Natural killer cell (primary cell): Measurements from ENCODE around the gene STPG1. TPM values are rescaled to one million over a fixed set of nuclear protein-coding genes. Genes with fewer than 3 reads are reported as not detected.

ENCODE experiments used
- ATAC-seq, 3 donors: fragments of 150-1000 bp in 2 of 3; fragments of 200-7000 bp in 1 of 3; cut with Tn5 transposase; 1 replicate in 1 of 3; 2 replicates in 2 of 3; pipeline ENCODE4 v1.10.0; 2021; ENCODE audit warnings: mild to moderate bottlenecking in 2 of 3, moderate library complexity in 2 of 3
- DNase-seq, 2 donors: peaks; one replicate each; pipeline versions ENCODE4 v3.0.0 to v3.0.0-alpha.2; 2013 to 2021; ENCODE audit warnings: mixed read lengths in 1 of 2
- H3K27ac ChIP-seq: one replicate; pipeline ENCODE4 v1.5.1; 2013; ENCODE audit warnings: mild to moderate bottlenecking, low read length
- H3K27me3 ChIP-seq: one replicate; pipeline ENCODE4 v1.6.1; 2013; ENCODE audit warnings: low read length; ENCODE audit not compliant: control insufficient read depth, insufficient read depth
- H3K36me3 ChIP-seq: one replicate; pipeline ENCODE4 v1.6.1; 2013; ENCODE audit warnings: low read length; ENCODE audit not compliant: control insufficient read depth, insufficient read depth
- H3K4me1 ChIP-seq: one replicate; pipeline ENCODE4 v1.6.1; 2013; ENCODE audit warnings: low read length; ENCODE audit not compliant: control insufficient read depth, insufficient read depth
- H3K4me3 ChIP-seq: one replicate; pipeline ENCODE4 v1.5.1; 2013; ENCODE audit warnings: low read length
- H3K9me3 ChIP-seq: one replicate; pipeline ENCODE4 v1.6.1; 2013; ENCODE audit warnings: low read length; ENCODE audit not compliant: control insufficient read depth, insufficient read depth
- H3K27ac Mint-ChIP-seq, 2 donors: one replicate each; pipeline ENCODE4 v1.8.0; 2022; ENCODE audit warnings: mild to moderate bottlenecking in 2 of 2, mixed read lengths in 2 of 2, moderate library complexity in 1 of 2
- H3K27me3 Mint-ChIP-seq, 2 donors: one replicate each; pipeline ENCODE4 v1.8.0; 2022; ENCODE audit warnings: low read depth in 2 of 2, mixed read lengths in 2 of 2
- H3K36me3 Mint-ChIP-seq: one replicate; pipeline ENCODE4 v1.8.0; 2022; ENCODE audit warnings: mixed read lengths
- H3K4me1 Mint-ChIP-seq, 2 donors: one replicate each; pipeline ENCODE4 v1.8.0; 2022; ENCODE audit warnings: mixed read lengths in 2 of 2
- H3K4me3 Mint-ChIP-seq: one replicate; pipeline ENCODE4 v1.8.0; 2022; ENCODE audit warnings: mild to moderate bottlenecking, moderate library complexity, mixed read lengths
- H3K9me3 Mint-ChIP-seq, 2 donors: one replicate each; pipeline ENCODE4 v1.8.0; 2022; ENCODE audit warnings: mixed read lengths in 2 of 2
- CTCF ChIP-seq: fragments of 200-600 bp; IDR thresholded peaks from one replicate; pipeline ENCODE4 v1.8.0; 2022; ENCODE audit warnings: antibody characterized with exemption
- WGBS: methylation state at CpG from one replicate; pipeline ENCODE4 v1.1.7; 2013; ENCODE audit warnings: missing lambda C conversion rate; ENCODE audit not compliant: insufficient coverage; 5-methylcytosine and 5-hydroxymethylcytosine counted together
- intact Hi-C: fragments of 100-400 bp; cut with micrococcal nuclease; formaldehyde crosslinking; loops from one replicate; pipeline ENCODE4 v1.14.2; 2022
- total RNA-seq, 4 donors: library from RNA; stranded (reverse); fragments of 120-200 nt in 1 of 4; gene quantifications; one replicate each; pipeline versions ENCODE4 v1.2.3 to v1.2.4, GENCODE V29; 2013 to 2022

STPG1 gene
- total RNA-seq, 3 donors from 2014 or later (not counting 1 experiment from before 2014, with no cell fraction given), result 0.87 to 1.7 (median 1.1) TPM

- H3K27ac Mint-ChIP-seq, result no peak overlapping the region
- WGBS, result 59% methylated on average over 2 of the region's 2 CpGs
- Histone ChIP-seq H3K4me1 (no peaks in the 10 kb centered on the region), H3K4me3 (no peak overlapping the region), H3K27ac (no peak overlapping the region), H3K27me3 (no peaks in the 10 kb centered on the region), H3K36me3 (no peaks in the 10 kb centered on the region), H3K9me3 (no peaks in the 10 kb centered on the region)
- DNase-seq (no peak), ATAC-seq (no peak)
- H3K4me3 Mint-ChIP-seq, result no peak overlapping the region
- no peaks in the 10 kb centered on the region for H3K36me3 Mint-ChIP-seq
- H3K27me3 Mint-ChIP-seq, result peaks cover 0 to 5% of the 10 kb centered on the region in 2 donors
- TF ChIP-seq CTCF, result no peak
- no peaks in the 10 kb centered on the region for H3K4me1 Mint-ChIP-seq
- intact Hi-C loops, result no loop called here
- H3K9me3 Mint-ChIP-seq, result no peaks in the 10 kb centered on the region
These were observed 63.7 kb downstream of the STPG1 start for GRCh38 chr1:24349891-24350290.

- ATAC-seq, result no peak
- intact Hi-C loops, result no loop called here
- Mint-ChIP-seq H3K9me3 (no peaks in the 10 kb centered on the region), H3K27me3 (peaks cover 0 to 5% of the 10 kb centered on the region in 2 donors), H3K4me1 (no peaks in the 10 kb centered on the region), H3K4me3 (no peak overlapping the region), H3K36me3 (no peaks in the 10 kb centered on the region), H3K27ac (no peak overlapping the region)
- Histone ChIP-seq H3K4me3 (no peak overlapping the region), H3K36me3 (no peaks in the 10 kb centered on the region), H3K4me1 (no peaks in the 10 kb centered on the region), H3K9me3 (no peaks in the 10 kb centered on the region), H3K27me3 (no peaks in the 10 kb centered on the region), H3K27ac (no peak overlapping the region)
- no peak for TF ChIP-seq CTCF
- 90% methylated on average over 10 of the region's 10 CpGs for WGBS
- no peak for DNase-seq
These were observed 65.4 kb downstream of the STPG1 start for GRCh38 chr1:24348196-24348595.

GRCh38 chr1:24347159-24347934 lies 66.2 kb downstream of the STPG1 start:
- no peak for DNase-seq
- no peak overlapping the region for H3K27ac Mint-ChIP-seq
- WGBS, result 94% methylated on average over 19 of the region's 19 CpGs

More at GRCh38 chr1:24347159-24347934, 66.2 kb downstream of the STPG1 start:
- Mint-ChIP-seq H3K36me3 (no peaks in the 10 kb centered on the region), H3K27me3 (peaks cover 0 to 5% of the 10 kb centered on the region in 2 donors), H3K9me3 (no peaks in the 10 kb centered on the region), H3K4me1 (no peaks in the 10 kb centered on the region), H3K4me3 (no peak overlapping the region)
- no peak for TF ChIP-seq CTCF
- no peaks in the 10 kb centered on the region for H3K27me3 ChIP-seq
- no peaks in the 10 kb centered on the region for H3K9me3 ChIP-seq
- intact Hi-C loops, result no loop called here
- H3K4me1 ChIP-seq, result no peaks in the 10 kb centered on the region
- H3K27ac ChIP-seq, result no peak overlapping the region
- no peak for ATAC-seq
- no peaks in the 10 kb centered on the region for H3K36me3 ChIP-seq
- H3K4me3 ChIP-seq, result no peak overlapping the region
